ENCODE results near the gene XAGE2. TPM values are rescaled to one million over a fixed set of nuclear protein-coding genes. Genes with fewer than 3 reads are reported as not detected.
A peak's percentile ranks its signal among the peaks of the same experiment; 100 is the strongest.

The XAGE2 gene
- total and polyA plus RNA-seq, 9 of the 15 experiments (the other 6 are each of a cell fraction or from before 2014, with no cell fraction given), result 0.14 to 0.36 (median 0.21) TPM; not detected in 6

GRCh38 chrX:52363247-52363883 lies 5.5 kb upstream of the XAGE2 start (continued):
- peak in 1 of 2 experiments; percentile 74; a peak in 2 of 4 replicates for TF ChIP-seq ZMIZ1 (IDR thresholded peaks at IDR 0.05; ENCODE audit: low read depth in 2 of 2, low read length in 2 of 2)
- 0 out of 2 replicates have a peak, but pooled peaks have one; percentile 21 for TF ChIP-seq ZNF592 (IDR thresholded peaks at IDR 0.05)
- TF ChIP-seq TFE3 (CRISPR knock-in tag; IDR thresholded peaks at IDR 0.05), result no peak
- TF ChIP-seq ZFX (CRISPR knock-in tag; IDR thresholded peaks at IDR 0.05), result no peak
- TF ChIP-seq DMBX1 (CRISPR knock-in tag; IDR thresholded peaks at IDR 0.05; ENCODE audit: borderline replicate concordance), result 0 out of 2 replicates have a peak, but pooled peaks have one; percentile 15
- no peak; the same call in 1 of the 2 replicates for TF ChIP-seq VEZF1 (CRISPR knock-in tag; IDR thresholded peaks at IDR 0.05)
- TF ChIP-seq, protein P1, sequence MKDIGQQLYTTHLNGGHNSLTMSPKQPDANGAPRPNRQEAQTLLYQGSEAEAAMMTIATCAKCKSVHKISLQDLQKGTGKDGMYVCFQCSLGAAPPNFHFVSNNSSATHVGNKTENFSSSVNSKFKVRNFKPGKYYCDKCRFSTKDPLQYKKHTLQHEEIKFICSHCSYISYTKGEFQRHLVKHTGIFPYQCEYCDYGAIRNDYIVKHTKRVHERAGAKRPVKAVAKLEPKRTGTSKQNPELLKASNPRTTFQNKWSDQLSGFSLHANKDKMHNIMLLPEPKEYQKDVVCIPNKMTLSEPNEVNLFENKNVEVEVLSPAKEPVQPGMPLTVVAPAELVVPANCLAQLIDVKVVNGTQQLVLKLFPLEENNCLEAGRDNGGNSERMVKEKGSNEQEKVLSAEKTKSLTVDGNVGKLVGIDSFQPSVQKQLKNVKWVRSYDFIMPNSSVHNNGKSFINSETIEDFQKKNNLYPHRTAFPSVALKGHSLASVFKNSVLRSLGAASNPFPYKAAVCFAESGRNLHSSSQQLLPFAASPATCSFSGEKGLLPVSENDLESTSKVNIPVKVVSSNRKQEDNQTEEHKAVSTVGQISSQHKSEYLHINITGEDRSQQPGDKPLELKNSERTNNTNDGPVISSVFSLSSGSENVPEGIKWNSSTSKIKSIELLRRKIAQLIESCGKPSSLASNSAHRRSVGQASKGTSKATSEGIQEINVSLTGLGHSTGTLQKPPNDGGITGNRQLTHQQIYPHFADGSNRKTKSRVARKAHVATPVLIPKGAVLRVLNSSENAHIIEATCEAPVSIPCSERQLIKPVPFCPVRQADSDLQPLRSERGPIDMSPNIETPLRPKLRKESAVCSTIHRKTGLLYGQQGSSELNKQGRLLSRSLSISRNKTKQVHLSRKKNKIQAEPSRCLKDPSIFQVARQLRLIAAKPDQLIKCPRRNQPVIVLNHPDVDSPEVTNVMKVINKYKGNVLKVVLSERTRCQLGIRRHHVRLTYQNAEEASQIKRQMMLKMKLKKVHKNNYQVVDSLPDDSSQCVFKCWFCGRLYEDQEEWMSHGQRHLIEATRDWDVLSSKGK (CRISPR knock-in tag; IDR thresholded peaks at IDR 0.05), result no peak
- TF ChIP-seq SLC30A9 (CRISPR knock-in tag; IDR thresholded peaks at IDR 0.05), result no peak
- no peak for TF ChIP-seq MCM3 (IDR thresholded peaks at IDR 0.05)
- TF ChIP-seq POLR2AphosphoS2 (IDR thresholded peaks at IDR 0.05; ENCODE audit: low read length), result no peak
- no peak for TF ChIP-seq SRSF9 (IDR thresholded peaks at IDR 0.05; ENCODE audit: borderline replicate concordance, low read depth, low read length)
